Activated CD8-positive, alpha-beta T cell treated with anti-CD3 and anti-CD28 coated beads, Interleukin-2, amount 10 ng/mL, durations not matched to agents 7 days and 5 days (primary cell): Measurements from ENCODE around the gene SLC1A3. TPM values are rescaled to one million over a fixed set of nuclear protein-coding genes. Genes with fewer than 3 reads are reported as not detected.
"Not testable (repeated sequence)": the region's sequence is repeated elsewhere in the genome, so short reads cannot be mapped to it uniquely, and the experiment has no call there.

Experiments used
- ATAC-seq: fragments of 150-1000 bp; cut with Tn5 transposase; one replicate; pipeline ENCODE4 v1.10.0; 2021; ENCODE audit warnings: moderate library complexity
- CTCF ChIA-PET: fragments of 350-600 bp; sonication (Branson Sonifier 250); formaldehyde crosslinking; loops from one replicate; lab custom pipeline; 2021; ENCODE audit warnings: antibody characterized with exemption; lab: Charles Lee
- POLR2A ChIA-PET: fragments of 350-600 bp; sonication (Branson Sonifier 250); formaldehyde crosslinking; loops from one replicate; lab custom pipeline; 2021; ENCODE audit warnings: antibody characterized with exemption; lab: Charles Lee
- DNase-seq: peaks from one replicate; pipeline ENCODE4 v3.0.0-alpha.2; 2020
- H3K27ac Mint-ChIP-seq: one replicate; pipeline ENCODE4 v1.8.0; 2021; ENCODE audit warnings: mild to moderate bottlenecking, mixed read lengths
- H3K27me3 Mint-ChIP-seq: one replicate; pipeline ENCODE4 v1.8.0; 2021; ENCODE audit warnings: low read depth, mixed read lengths
- H3K36me3 Mint-ChIP-seq: one replicate; pipeline ENCODE4 v1.8.0; 2021; ENCODE audit warnings: low read depth, mixed read lengths
- H3K4me1 Mint-ChIP-seq: one replicate; pipeline ENCODE4 v1.8.0; 2021; ENCODE audit warnings: low read depth, mixed read lengths
- H3K4me3 Mint-ChIP-seq: one replicate; pipeline ENCODE4 v1.8.0; 2021; ENCODE audit warnings: mild to moderate bottlenecking, mixed read lengths
- H3K9me3 Mint-ChIP-seq: one replicate; pipeline ENCODE4 v1.8.0; 2022; ENCODE audit warnings: mixed read lengths; ENCODE audit not compliant: insufficient read depth
- total RNA-seq, 2 experiments: library from RNA; stranded (reverse); gene quantifications; one replicate each; pipeline ENCODE4 v1.2.3, GENCODE V29; 2021

Gene SLC1A3
- total RNA-seq, 2 experiments from 2014 or later: not detected

- no peak overlapping the region for H3K27ac Mint-ChIP-seq
- H3K4me3 Mint-ChIP-seq: no peak overlapping the region
- ChIA-PET POLR2A (no interaction called here), CTCF (no interaction called here)
- H3K9me3 Mint-ChIP-seq: no peaks in the 10 kb centered on the region
- H3K27me3 Mint-ChIP-seq: no peaks in the 10 kb centered on the region
- no peaks in the 10 kb centered on the region for H3K36me3 Mint-ChIP-seq
- no peaks in the 10 kb centered on the region for H3K4me1 Mint-ChIP-seq
- no peak for DNase-seq
- no peak for ATAC-seq
Measured at GRCh38 chr5:36584009-36584875, 22.2 kb upstream of the SLC1A3 start.

GRCh38 chr5:36585701-36586100 lies 20.7 kb upstream of the SLC1A3 start:
- no peak for ATAC-seq

DNA sequence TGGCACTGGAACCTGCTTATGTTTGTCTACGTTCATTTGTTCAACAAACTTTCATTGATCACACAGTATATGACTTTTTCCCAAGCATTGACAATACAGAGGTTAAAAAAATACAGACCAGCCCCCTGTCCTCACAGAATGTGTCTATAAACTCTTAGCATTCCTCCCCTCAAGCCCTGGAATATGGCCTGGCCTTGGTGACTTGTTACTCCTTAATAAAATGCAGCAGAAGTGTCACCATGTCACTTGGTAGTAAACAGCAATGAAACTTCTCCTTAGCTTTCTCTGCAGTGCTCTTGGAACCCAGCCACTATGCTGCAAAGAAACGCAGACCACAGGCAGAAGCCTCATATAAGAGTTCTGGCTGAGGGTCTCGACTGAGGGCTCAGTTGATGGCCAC lies 19.1 kb upstream of the SLC1A3 start:
- DNase-seq: no peak
- POLR2A ChIA-PET: no interaction called here
- no peaks in the 10 kb centered on the region for H3K4me1 Mint-ChIP-seq
- no peaks in the 10 kb centered on the region for H3K27me3 Mint-ChIP-seq
- no peaks in the 10 kb centered on the region for H3K9me3 Mint-ChIP-seq
- CTCF ChIA-PET: no interaction called here
- no peak overlapping the region for H3K4me3 Mint-ChIP-seq
- H3K36me3 Mint-ChIP-seq: no peaks in the 10 kb centered on the region
- no peak overlapping the region for H3K27ac Mint-ChIP-seq
- ATAC-seq: no peak

More at GRCh38 chr5:36585701-36586100, 20.7 kb upstream of the SLC1A3 start:
- H3K9me3 Mint-ChIP-seq: no peaks in the 10 kb centered on the region
- no peaks in the 10 kb centered on the region for H3K36me3 Mint-ChIP-seq
- ChIA-PET POLR2A (no interaction called here), CTCF (no interaction called here)
- no peak overlapping the region for H3K4me3 Mint-ChIP-seq
- no peak overlapping the region for H3K27ac Mint-ChIP-seq
- DNase-seq: no peak
- no peaks in the 10 kb centered on the region for H3K4me1 Mint-ChIP-seq
- no peaks in the 10 kb centered on the region for H3K27me3 Mint-ChIP-seq

- H3K36me3 Mint-ChIP-seq, H3K27me3 Mint-ChIP-seq, H3K9me3 Mint-ChIP-seq, H3K4me1 Mint-ChIP-seq, POLR2A ChIA-PET, CTCF ChIA-PET, ATAC-seq, DNase-seq, H3K27ac Mint-ChIP-seq, H3K4me3 Mint-ChIP-seq: not testable (repeated sequence)
Measured at GRCh38 chr5:36589735-36590134, 16.7 kb upstream of the SLC1A3 start.

GRCh38 chr5:36590513-36591286 lies 15.7 kb upstream of the SLC1A3 start:
- ChIA-PET POLR2A (no interaction called here), CTCF (no interaction called here)
- no peak for DNase-seq
- no peaks in the 10 kb centered on the region for H3K4me1 Mint-ChIP-seq
- no peaks in the 10 kb centered on the region for H3K27me3 Mint-ChIP-seq
- no peak overlapping the region for H3K27ac Mint-ChIP-seq
- H3K36me3 Mint-ChIP-seq: no peaks in the 10 kb centered on the region
- H3K9me3 Mint-ChIP-seq: no peaks in the 10 kb centered on the region
- H3K4me3 Mint-ChIP-seq: no peak overlapping the region
- no peak for ATAC-seq

- POLR2A ChIA-PET: no interaction called here
- H3K36me3 Mint-ChIP-seq: no peaks in the 10 kb centered on the region
- no peaks in the 10 kb centered on the region for H3K9me3 Mint-ChIP-seq
- H3K4me3 Mint-ChIP-seq: no peak overlapping the region
- no peak overlapping the region for H3K27ac Mint-ChIP-seq
- CTCF ChIA-PET: no interaction called here
- H3K27me3 Mint-ChIP-seq: peaks cover 3% of the 10 kb centered on the region
- DNase-seq: no peak
- no peak for ATAC-seq
- H3K4me1 Mint-ChIP-seq: no peaks in the 10 kb centered on the region
Measured at GRCh38 chr5:36593867-36594266, 12.5 kb upstream of the SLC1A3 start.

DNA sequence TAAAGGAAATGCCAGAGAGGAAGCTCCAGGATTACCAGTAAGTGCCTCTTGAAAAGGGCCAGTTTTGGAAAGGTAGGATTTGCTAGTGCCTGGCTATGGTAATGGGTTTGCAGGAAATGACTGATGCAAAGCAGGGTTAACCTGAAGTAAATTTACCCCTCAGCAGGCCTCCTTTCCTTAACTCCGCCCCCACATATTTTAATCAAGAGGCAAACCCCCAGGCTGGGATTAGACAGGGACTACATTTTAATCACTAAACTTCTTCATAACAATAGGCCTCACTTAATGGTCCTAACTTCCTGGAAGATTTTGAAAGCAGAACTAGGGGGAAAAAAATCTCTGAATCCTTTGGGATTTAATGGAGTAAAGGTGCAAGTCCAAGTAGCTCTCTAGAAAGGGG lies 10.2 kb upstream of the SLC1A3 start:
- ATAC-seq: no peak
- peaks cover 3% of the 10 kb centered on the region for H3K27me3 Mint-ChIP-seq
- ChIA-PET CTCF (no interaction called here), POLR2A (no interaction called here)
- DNase-seq: no peak
- no peaks in the 10 kb centered on the region for H3K9me3 Mint-ChIP-seq
- no peaks in the 10 kb centered on the region for H3K36me3 Mint-ChIP-seq
- H3K4me3 Mint-ChIP-seq: no peak overlapping the region
- no peak overlapping the region for H3K27ac Mint-ChIP-seq
- no peaks in the 10 kb centered on the region for H3K4me1 Mint-ChIP-seq

GRCh38 chr5:36596756-36597155 lies 9.7 kb upstream of the SLC1A3 start:
- no peak for DNase-seq
- CTCF ChIA-PET: no interaction called here
- no peak for ATAC-seq
- Mint-ChIP-seq H3K9me3 (no peaks in the 10 kb centered on the region), H3K4me1 (no peaks in the 10 kb centered on the region), H3K27me3 (peaks cover 3% of the 10 kb centered on the region), H3K27ac (no peak overlapping the region), H3K4me3 (no peak overlapping the region), H3K36me3 (no peaks in the 10 kb centered on the region)
- POLR2A ChIA-PET: no interaction called here

GRCh38 chr5:36598045-36598444 lies 8.4 kb upstream of the SLC1A3 start:
- POLR2A ChIA-PET: no interaction called here

DNA sequence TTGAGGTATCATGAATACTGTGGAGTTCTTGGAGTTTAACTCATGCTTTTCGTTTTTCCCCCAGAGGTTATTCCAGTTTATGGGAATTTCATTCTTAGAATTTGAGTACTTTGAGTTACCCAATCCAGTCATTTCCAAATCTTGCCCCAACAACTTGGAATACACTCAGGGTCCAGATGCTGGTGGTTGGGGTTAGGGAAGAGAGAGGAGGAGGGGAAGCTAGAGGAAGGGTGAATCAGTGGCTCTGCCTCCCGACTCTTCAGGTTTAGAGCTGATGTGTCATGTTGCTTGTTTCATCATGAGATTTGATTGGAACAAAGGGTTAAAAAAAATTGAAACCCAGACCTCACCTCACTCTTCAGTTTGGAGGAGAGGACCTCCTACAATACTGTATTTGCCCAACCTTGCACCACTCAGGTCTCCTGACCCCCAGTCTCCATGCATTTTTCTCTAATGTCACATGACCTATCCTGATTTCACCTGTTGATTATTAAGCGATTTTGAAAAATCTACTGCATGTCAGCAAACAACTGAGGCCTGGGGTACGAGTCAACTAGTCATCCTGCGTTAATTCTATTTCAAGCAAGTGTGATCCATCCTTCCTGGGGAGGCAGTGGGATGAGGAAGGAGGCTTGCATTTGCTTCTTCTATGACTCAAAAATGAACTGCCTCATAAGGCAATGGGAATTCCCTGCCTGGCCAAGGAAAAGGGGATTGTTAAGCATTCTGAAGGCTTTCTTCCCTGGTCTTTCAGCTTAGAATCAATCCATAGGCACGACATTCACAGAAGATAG lies 6.2 kb upstream of the SLC1A3 start:
- Mint-ChIP-seq H3K36me3 (no peaks in the 10 kb centered on the region), H3K9me3 (no peaks in the 10 kb centered on the region), H3K4me1 (no peaks in the 10 kb centered on the region), H3K27me3 (peaks cover 12% of the 10 kb centered on the region), H3K4me3 (no peak overlapping the region), H3K27ac (no peak overlapping the region)
- no peak for DNase-seq
- ChIA-PET POLR2A (no interaction called here), CTCF (no interaction called here)
- ATAC-seq: no peak

More at GRCh38 chr5:36598045-36598444, 8.4 kb upstream of the SLC1A3 start:
- H3K27me3 Mint-ChIP-seq: peaks cover 3% of the 10 kb centered on the region
- H3K4me1 Mint-ChIP-seq: no peaks in the 10 kb centered on the region
- no peak overlapping the region for H3K4me3 Mint-ChIP-seq
- CTCF ChIA-PET: no interaction called here
- no peaks in the 10 kb centered on the region for H3K9me3 Mint-ChIP-seq
- no peak for DNase-seq
- ATAC-seq: no peak
- no peak overlapping the region for H3K27ac Mint-ChIP-seq
- no peaks in the 10 kb centered on the region for H3K36me3 Mint-ChIP-seq

DNA sequence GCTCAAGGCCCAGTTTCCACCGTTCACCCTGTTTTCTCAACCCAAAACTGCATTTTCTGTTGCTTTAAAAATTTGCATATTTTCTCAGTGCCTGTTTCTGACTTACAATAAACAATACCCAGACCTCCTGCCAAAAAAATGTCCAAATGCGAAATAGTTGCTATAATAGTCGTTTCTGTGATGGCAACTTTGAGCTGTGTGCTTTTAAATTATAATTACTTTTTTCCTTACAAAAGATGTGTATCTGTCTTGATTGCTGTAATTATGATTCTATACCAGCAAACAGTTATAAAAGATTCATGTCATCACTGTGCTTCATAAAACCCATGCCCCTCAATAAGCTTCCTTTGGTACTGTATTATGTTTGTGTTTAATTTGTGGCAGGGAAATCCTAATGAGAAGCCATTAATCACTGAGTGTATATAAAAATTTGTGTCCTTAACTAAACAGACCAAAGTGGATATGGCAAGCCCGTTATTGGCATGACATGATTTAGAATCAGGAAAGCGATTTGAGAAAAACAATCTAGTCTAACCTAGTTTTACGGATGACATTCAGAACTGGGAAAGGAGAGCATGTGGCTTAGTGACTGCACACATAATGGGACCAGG lies 5.4 kb upstream of the SLC1A3 start:
- H3K27me3 Mint-ChIP-seq: peaks cover 16% of the 10 kb centered on the region
- CTCF ChIA-PET: no interaction called here

More for the DNA sequence above, 5.4 kb upstream of the SLC1A3 start:
- POLR2A ChIA-PET: no interaction called here
- no peak for ATAC-seq
- Mint-ChIP-seq H3K4me3 (no peak overlapping the region), H3K27ac (no peak overlapping the region), H3K36me3 (no peaks in the 10 kb centered on the region), H3K4me1 (peaks cover 4% of the 10 kb centered on the region), H3K9me3 (no peaks in the 10 kb centered on the region)
- no peak for DNase-seq
